NCI-H2227 treated with DMSO at 0.1 percent for 48 hours (cell line): Measurements from ENCODE around the gene SPRN.
A peak's percentile ranks its signal among the peaks of the same experiment; 100 is the strongest.
"Not testable (repeated sequence)": the region's sequence is repeated elsewhere in the genome, so short reads cannot be mapped to it uniquely, and the experiment has no call there.

Experiments used
- DNase-seq: peaks from one replicate; lab custom pipeline; 2025; lab: John Stamatoyannopoulos, UW

SPRN gene

GRCh38 chr10:133386951-133387350, 37.5 kb downstream of the SPRN start:
- not testable (repeated sequence) for DNase-seq

DNA sequence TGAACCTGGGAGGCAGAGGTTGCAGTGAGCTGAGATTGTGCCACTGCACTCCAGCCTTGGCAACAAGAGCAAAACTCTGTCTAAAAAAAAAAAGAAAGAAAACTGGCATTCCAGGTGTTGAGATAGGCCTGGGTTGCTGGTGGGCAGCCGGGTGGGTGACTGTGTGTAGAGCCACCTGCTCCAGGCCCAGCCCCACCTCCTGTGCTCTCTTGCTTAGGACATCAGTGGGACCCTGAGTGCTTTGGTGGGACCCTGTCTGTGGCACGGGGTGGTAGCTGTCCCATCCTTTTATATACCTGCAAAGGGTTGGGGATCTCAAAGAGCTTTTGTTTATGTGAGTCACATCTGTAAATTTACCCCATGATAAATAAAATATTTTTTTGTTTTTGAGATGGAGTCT, 39.2 kb downstream of the SPRN start:
- DNase-seq, result no peak

GRCh38 chr10:133384071-133384470, 40.4 kb downstream of the SPRN start:
- DNase-seq, result no peak

DNA sequence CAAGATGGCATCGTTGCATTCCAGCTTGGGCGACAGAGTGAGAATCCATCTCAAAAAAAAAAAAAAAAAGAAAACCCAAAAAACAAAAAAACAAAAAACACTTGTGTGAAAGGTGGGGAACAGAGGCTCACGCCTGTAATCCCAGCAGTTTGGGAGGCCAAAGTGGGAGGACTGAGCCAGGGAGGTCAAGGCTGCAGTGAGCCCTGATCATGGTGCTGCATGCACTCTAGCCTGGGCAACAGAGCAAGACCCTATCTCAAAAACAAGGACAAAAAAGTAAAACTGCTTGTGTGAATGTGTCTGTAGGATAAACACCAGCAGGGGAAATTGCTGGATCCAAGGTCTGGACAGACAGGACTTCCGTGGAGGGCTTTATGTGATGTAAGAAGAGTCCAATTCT, 40.9 kb downstream of the SPRN start:
- DNase-seq, result no peak

DNA sequence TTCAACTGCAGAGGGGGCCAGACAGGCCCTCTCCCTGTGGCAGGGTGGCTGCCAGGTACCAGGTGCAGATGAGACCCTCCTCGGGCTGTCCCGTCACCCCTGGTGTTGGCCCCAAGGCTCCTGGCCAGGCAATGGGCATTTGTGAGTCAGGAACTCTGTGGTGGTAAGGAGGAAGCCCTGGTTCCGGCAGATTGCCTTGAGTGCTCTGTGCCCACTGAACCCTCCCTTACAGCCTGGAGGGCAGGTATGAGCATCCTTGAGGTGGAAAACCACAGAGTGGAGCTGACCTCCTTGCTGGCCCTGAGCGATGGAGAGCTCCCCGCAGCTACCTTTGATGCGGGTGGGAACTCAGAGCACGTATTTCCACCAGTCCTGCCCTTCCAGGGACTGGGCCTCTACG, 43.4 kb downstream of the SPRN start:
- DNase-seq, result no peak

DNA sequence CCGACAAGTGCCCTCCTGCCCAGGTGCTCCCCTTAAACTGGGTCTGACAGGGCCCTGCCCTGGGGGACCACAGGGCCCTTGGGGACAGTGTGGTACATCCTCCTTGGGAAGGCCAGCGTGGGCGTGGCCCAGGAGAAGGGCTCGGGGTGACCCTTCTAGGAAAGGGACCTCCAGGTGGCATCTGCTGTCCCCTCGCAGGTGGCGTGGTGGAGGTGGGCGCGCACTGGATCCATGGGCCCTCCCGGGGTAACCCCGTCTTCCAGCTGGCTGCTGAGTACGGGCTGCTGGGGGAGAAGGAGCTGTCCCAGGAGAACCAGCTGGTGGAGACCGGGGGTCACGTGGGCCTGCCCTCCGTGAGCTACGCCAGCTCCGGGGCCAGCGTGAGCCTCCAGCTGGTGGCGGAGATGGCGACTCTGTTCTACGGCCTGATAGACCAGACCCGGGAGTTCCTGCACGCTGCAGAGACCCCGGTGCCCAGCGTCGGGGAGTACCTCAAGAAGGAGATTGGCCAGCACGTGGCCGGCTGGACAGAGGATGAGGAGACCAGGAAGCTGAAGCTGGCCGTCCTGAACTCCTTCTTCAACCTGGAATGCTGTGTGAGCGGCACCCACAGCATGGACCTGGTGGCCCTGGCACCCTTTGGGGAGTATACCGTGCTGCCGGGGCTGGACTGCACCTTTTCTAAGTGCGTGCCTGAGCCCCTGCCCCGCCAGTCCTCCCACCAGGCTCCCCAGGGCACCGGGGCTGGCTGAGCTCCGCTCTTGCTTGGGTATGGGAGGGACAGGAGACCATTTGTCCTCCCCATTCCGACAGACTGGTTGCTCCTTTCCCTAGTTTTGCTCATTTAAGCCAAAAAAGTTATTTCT, 44.4 kb downstream of the SPRN start:
- DNase-seq, result no peak

DNA sequence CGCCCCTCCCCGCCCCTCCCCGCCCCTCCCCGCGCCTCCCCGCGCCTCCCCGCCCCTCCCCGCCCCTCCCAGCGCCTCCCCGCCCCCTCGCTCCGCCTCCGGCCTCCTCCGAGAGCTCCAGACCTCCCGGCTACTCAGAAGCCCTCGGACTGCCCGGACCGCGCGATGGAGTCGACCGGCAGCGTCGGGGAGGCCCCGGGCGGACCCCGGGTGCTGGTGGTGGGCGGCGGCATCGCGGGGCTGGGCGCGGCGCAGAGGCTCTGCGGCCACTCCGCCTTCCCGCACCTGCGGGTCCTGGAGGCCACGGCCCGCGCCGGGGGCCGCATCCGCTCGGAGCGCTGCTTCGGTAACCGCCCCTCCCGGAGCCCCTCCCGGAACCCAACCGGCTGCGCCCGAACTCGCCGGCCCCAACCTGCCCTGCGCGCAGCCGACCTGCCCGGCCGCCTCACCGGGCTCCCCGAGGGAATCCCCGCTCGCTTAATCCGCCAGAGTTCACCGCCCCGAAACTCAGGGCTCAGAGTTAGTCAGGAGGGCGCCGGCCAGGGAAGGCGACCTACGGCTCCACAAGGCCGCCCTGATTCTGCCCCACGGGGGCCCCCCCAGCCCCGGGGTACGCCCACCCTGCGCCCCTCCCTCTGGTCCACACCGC, 45.1 kb downstream of the SPRN start, which contains the start of gene PAOX:
PAOX (plus strand) TSS at position 111 of the 649 bp plus-strand sequence; CDS start at position 166, 55 bp downstream.
- peak; percentile 6 for DNase-seq

GRCh38 chr10:133378251-133379096, 46.0 kb downstream of the SPRN start:
- DNase-seq, result peak; percentile 50

DNA sequence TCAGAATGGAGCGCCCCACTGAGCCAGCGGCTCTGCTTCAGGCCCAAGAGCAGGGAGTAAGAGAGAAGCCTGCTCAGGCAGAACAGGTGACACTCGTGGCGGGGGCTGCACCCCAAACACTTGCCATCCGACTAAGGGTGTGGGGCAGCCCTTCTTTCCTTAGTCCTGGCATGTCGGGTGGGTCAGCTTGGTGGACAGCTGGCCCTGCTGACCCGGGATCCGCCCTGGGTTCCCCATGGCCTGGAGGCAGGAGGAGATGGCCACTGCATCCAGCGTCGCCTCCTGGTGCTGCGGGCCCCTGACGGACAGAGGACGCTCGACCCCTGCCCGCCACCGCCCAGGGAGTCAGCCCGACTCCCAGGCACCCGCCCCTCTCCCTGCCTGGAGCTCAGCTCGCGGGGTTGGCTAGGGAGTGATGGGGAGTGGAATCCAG, 46.6 kb downstream of the SPRN start:
- no peak for DNase-seq

DNA sequence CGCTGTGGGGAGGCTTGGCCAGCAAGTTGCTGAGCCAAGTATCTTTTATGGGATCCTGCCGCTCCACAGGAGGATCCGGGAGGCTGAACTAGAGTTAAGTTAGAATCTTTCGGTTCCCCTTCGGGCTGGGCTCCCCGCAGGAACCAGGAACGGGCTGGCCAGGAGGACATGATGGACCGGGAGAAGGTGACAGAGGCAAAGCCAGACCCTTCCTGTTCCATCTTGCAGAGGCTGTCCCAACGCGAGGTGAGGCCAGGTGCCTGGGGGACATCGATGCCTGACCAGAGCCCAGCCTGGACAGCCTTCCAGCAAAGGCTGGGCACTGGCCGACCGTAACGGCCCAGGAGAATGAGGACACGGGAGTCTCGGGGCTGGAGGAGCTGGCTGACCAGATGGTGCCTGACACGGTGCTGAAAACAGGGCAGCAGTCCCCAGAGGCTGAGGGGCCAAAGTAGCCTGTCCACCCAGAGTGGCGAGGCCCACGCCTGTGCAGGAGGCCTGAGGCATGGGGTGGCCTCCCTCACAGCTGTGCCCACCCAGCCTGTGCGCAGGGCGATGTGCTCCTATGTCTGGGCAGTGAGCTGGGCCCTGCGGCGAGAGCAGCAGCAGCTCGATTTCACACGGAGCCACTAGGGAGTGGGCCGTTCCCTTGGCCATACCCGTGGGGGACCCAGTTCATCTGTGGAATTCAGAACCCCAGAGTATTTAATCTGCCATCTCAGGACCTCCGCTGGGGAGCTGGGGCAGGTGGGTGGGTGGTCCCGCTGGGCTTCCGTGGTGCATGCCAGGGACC, 47.2 kb downstream of the SPRN start:
- DNase-seq, result no peak

- DNase-seq, result not testable (repeated sequence)
Measured at GRCh38 chr10:133376183-133376582, 48.2 kb downstream of the SPRN start.

DNA sequence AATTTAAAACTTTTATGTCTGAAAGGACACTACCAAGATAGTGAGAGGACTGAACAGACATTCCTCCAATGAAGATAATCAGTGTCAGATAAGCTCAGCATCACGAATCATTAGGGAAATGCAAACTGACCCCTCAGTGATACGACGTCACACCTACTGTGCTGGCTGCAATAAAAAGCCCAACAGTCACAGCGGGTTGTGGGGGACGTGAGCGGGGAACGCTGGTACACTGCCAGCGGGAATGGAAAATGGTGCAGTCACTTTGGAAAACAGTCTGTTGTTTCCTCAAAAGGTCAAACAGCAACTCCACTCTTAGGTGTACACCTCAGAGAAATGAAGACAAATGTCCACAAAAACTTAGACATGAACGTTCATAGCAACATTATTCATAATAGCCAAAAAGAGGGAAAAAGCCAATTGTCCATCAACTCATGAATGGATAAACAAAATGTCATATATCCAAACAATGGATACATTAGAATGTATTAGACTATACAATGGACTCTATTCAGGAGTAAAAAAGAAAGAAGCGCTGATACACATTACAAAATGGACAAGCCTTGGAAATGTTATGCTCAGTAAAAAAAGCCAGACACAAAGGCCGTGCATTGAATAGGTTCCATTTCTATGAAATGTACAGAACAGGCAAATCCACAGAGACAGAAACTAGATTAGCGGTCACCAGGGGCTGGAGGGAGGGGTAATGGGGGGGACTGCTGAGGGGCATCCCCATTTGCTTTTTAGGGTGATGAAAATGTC, 48.9 kb downstream of the SPRN start:
- no peak for DNase-seq

DNA sequence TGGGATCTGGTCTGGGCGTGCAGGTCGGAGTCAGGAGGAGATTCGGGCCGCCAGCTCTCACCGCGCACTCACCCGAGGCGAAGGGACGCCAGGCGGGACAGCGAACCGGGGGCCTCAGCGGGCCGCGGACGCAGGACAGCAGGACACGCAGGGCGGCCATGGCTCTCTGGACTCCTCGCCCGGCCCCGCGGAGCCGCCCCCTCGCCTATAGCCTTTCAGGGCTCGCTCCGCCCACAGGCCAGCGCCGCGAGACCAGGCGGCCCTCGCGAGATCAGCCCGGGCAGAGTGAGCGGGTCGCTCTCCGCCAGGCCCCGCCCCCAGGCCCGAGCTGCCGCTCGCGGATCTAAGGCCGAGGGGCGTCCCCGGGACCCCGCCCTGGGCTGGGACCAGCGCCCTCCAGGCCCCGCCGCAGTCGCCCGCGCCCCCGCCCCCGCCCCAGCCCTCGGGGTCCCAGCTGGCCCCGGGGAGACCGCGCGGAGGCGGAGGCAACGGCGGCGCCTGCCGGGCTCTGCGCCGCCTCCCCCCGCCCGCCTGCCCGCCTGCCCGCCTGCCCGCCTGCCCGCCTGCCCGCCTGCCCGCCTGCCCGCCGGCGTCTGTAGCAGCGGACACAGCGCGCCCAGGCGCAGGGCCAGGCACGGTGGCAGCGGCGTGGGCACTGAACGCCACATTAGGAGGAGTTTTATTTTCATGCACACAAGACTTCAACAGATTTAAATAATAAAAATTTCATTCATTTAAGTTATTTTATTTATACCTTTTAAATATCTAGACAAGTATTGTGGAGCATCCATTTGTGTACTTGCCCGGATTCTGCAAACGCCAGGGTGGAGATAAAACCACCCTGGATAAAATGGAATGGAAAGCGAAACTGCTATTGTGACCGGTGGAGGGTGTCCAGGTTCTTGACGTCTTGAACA, 51.0 kb downstream of the SPRN start, which contains the start of gene ECHS1:
ECHS1 (minus strand) TSS at position 181 of the 917 bp plus-strand sequence; CDS start at position 160, 21 bp downstream.
- peak; percentile 81 for DNase-seq

DNA sequence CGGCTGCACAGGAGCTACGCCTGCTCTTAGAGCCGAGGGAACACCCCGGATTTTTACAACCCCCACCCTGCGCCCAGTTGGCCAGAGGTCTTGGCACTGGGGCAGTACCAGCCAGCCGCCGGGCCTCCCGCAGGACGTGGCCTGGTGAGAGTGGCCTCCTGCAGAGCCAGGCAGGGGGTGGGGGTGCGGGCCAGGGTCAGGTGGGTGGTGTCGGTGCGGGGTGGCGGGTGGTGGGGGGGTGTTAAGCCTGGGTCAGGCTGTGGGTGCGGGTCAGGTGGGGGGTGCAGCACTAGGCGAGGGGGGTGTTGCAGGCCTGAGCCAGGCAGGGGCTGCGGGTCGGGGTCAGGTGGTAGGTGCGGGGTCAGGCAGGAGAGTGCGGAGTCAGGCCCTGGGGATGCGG, 51.9 kb downstream of the SPRN start:
- DNase-seq, result no peak
